Activated CD4-positive, alpha-beta T cell treated with anti-CD3 and anti-CD28 coated beads, Interleukin-2, amount 10 ng/mL, durations not matched to agents 7 days and 5 days (primary cell): ENCODE measurements around the gene DMPK. TPM values are rescaled to one million over a fixed set of nuclear protein-coding genes. Genes with fewer than 3 reads are reported as not detected.
A peak's percentile ranks its signal among the peaks of the same experiment; 100 is the strongest.
"Not testable (repeated sequence)": the region's sequence is repeated elsewhere in the genome, so short reads cannot be mapped to it uniquely, and the experiment has no call there.

Source experiments
- CTCF ChIA-PET: fragments of 350-600 bp; sonication (Branson Sonifier 250); formaldehyde crosslinking; loops from one replicate; lab custom pipeline; 2021; ENCODE audit warnings: antibody characterized with exemption; lab: Charles Lee
- POLR2A ChIA-PET: fragments of 350-600 bp; sonication (Branson Sonifier 250); formaldehyde crosslinking; loops from one replicate; lab custom pipeline; 2021; ENCODE audit warnings: antibody characterized with exemption; lab: Charles Lee
- DNase-seq: peaks from one replicate; pipeline ENCODE4 v3.0.0-alpha.2; 2020
- H3K27ac Mint-ChIP-seq: one replicate; pipeline ENCODE4 v1.8.0; 2021; ENCODE audit warnings: mild to moderate bottlenecking, moderate library complexity, mixed read lengths
- H3K27me3 Mint-ChIP-seq: one replicate; pipeline ENCODE4 v1.8.0; 2021; ENCODE audit warnings: mixed read lengths
- H3K36me3 Mint-ChIP-seq: one replicate; pipeline ENCODE4 v1.8.0; 2021; ENCODE audit warnings: low read depth, mixed read lengths
- H3K4me1 Mint-ChIP-seq: one replicate; pipeline ENCODE4 v1.8.0; 2021; ENCODE audit warnings: mixed read lengths
- H3K4me3 Mint-ChIP-seq: one replicate; pipeline ENCODE4 v1.8.0; 2021; ENCODE audit warnings: mild to moderate bottlenecking, moderate library complexity, mixed read lengths
- H3K9me3 Mint-ChIP-seq: one replicate; pipeline ENCODE4 v1.8.0; 2021; ENCODE audit warnings: mixed read lengths
- total RNA-seq, 2 experiments: library from RNA; stranded (reverse); gene quantifications; one replicate each; pipeline ENCODE4 v1.2.3, GENCODE V29; 2021

Gene DMPK
- total RNA-seq, 2 experiments from 2014 or later = 24.1 to 24.4 TPM

DNA sequence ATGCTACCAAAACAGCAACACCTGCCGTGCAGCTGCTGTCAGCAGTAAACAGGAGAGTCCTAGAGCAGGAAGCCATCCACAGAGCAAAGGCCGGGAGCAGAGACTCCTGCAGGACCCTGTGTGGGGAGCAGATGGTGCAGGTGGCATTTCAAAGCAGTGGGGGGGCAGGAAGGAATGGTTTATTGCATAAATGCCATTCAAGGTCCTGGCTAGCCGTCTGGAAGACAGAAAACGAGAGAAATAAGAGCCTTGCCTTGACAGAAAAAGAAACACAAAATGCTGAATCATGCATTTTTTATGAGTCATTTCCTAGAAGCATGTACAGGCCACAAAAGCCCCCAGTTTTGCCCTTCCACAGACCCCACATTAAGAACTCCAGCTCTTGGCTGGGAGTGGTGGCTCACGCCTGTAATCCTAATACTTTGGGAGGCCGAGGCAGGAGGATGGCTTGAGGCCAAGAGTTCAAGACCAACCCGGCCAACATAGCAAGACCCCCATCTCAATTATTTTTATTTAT lies 27.4 kb upstream of the DMPK start:
- Mint-ChIP-seq H3K36me3 (no peaks in the 10 kb centered on the region), H3K27me3 (peaks cover 7% of the 10 kb centered on the region), H3K4me1 (peaks cover 11% of the 10 kb centered on the region), H3K27ac (no peak overlapping the region), H3K9me3 (no peaks in the 10 kb centered on the region), H3K4me3 (no peak overlapping the region)
- no peak for DNase-seq
- CTCF ChIA-PET = interaction anchor here (1.2 to 2.4 kb wide), 3 partner anchors 11 to 41 kb away, joined by 3 to 11 read pairs (median 3); partner anchors contain the start of gene SIX5
- POLR2A ChIA-PET = no interaction called here

DNA sequence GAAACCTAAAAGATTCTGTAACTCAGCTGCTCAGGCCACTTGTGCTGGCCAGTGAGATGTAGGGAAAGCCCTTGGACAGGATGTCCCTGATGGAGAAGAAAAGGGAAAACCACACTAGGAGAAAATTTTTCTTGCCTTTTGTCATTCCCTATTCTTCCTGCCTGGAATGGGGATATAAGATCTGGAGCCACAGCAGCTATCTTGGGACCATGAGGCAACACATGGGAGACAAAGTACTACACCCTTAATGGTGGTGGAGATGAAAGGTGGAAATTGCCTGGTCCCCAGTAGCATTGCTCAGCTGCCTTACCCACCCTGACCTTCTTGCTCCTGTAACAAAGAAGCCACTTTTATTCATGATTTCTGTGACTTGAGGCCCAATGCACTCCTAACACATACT lies 23.4 kb upstream of the DMPK start:
- H3K27me3 Mint-ChIP-seq = peaks cover 16% of the 10 kb centered on the region
- H3K4me3 Mint-ChIP-seq = no peak overlapping the region
- CTCF ChIA-PET = interaction anchor here (0.9 to 3.8 kb wide), 3 partner anchors 11 to 36 kb away, joined by 5 to 25 read pairs (median 6); partner anchors contain the start of genes DMWD and SIX5
- no peaks in the 10 kb centered on the region for H3K36me3 Mint-ChIP-seq
- DNase-seq = no peak
- H3K9me3 Mint-ChIP-seq = no peaks in the 10 kb centered on the region
- POLR2A ChIA-PET = no interaction called here
- peaks cover 11% of the 10 kb centered on the region for H3K4me1 Mint-ChIP-seq
- H3K27ac Mint-ChIP-seq = no peak overlapping the region

DNA sequence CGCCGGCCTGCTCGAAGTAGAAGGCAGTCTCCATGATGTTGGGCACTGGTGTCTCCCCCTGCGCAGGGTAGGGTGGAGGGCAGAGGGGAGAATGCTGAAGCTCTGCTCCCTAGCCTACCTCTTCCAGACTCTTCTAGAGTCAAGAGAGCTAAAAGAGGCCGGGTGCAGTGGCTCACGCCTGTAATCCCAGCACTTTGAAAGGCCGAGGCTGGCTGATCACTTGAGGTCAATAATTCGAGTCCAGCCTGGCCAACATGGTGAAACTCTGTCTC lies 22.6 kb upstream of the DMPK start:
- Mint-ChIP-seq H3K9me3 (no peaks in the 10 kb centered on the region), H3K27ac (no peak overlapping the region), H3K4me1 (peaks cover 6% of the 10 kb centered on the region), H3K27me3 (peaks cover 23% of the 10 kb centered on the region), H3K36me3 (no peaks in the 10 kb centered on the region), H3K4me3 (no peak overlapping the region)
- ChIA-PET POLR2A (no interaction called here), CTCF (interaction anchor here (0.9 to 3.8 kb wide), 3 partner anchors 12 to 35 kb away, joined by 5 to 25 read pairs (median 6); partner anchors contain the start of genes DMWD and SIX5)
- no peak for DNase-seq

DNA sequence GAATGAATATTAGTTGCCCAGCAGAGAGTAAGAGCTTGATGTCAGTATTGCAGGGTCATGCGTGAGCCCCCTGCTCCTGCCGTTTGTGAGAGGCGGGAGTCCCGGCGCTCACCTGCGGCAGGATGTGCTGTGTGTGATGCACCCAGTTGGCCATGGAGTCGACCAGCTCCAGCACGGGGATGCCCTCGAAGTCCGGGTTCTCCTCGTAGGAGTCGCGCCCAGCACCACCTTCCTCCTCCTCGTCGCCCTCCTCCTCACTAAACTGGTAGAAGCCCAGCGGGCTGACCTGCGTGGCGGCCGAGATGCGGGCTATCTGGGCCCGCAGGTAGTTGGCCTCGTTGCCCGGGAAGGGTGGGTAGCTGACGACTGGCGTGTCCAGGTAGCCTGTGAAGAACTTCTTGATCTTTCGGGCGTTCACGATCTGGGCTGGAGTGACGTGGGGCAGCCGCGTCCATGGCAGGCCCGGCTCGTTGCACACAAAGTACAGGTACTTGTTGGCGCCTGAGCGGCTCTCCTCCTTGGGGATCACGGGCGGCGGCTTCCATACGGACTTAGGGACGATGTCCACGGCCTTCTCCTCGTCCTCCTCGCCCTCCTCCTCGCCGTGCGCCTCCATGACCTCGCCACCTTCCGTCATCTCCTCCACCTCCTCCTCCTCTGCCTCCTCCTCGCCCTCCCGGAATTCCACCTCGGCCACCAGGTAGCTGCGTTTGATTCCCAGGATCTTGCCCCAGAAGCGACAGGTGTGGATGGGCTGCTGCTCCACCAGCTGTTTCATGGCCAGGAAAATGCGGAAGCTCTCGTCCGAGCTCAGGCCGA lies 22.1 kb upstream of the DMPK start:
- DNase-seq = no peak
- no peaks in the 10 kb centered on the region for H3K36me3 Mint-ChIP-seq
- peaks cover 25% of the 10 kb centered on the region for H3K27me3 Mint-ChIP-seq
- no peak overlapping the region for H3K4me3 Mint-ChIP-seq
- peaks cover 1% of the 10 kb centered on the region for H3K4me1 Mint-ChIP-seq
- CTCF ChIA-PET = interaction anchor here (0.9 to 3.8 kb wide), 4 partner anchors 11 to 35 kb away, joined by 5 to 25 read pairs (median 11); partner anchors contain the start of genes DMWD and SIX5
- no peak overlapping the region for H3K27ac Mint-ChIP-seq
- no peaks in the 10 kb centered on the region for H3K9me3 Mint-ChIP-seq
- POLR2A ChIA-PET = no interaction called here

DNA sequence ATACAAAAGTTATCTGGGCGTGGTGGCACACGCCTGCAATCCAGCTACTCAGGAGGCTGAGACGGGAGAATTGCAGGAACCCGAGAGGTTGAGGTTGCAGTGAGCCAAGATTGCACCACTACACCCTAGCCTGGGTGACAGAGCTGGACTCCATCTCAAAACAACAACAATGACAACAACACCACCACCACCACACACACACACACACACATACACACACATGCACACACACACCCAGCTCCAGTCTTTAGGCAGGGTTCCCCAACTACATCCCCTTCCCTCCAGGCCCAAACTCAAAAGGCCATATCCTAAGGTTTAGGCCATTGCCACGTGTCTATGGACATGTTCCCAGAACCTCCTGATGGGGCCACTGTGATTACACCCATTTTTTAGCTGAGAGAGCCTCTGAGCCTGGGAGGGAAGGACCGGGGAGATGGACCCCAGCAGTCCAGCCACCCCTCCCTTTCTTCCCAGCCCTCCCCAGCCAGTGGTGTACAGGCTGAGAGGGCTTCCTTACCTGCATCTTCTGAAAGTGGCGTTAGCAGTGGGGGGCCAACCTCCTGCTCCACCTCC lies 19.4 kb upstream of the DMPK start:
- Mint-ChIP-seq H3K4me3 (no peak overlapping the region), H3K36me3 (no peaks in the 10 kb centered on the region), H3K9me3 (no peaks in the 10 kb centered on the region), H3K4me1 (peaks cover 6% of the 10 kb centered on the region), H3K27me3 (peaks cover 37% of the 10 kb centered on the region), H3K27ac (no peak overlapping the region)
- ChIA-PET CTCF (interaction anchor here (0.8 to 5.1 kb wide), 5 partner anchors 15 to 32 kb away, joined by 3 to 45 read pairs (median 5); partner anchors contain the start of gene SIX5), POLR2A (no interaction called here)
- no peak for DNase-seq

DNA sequence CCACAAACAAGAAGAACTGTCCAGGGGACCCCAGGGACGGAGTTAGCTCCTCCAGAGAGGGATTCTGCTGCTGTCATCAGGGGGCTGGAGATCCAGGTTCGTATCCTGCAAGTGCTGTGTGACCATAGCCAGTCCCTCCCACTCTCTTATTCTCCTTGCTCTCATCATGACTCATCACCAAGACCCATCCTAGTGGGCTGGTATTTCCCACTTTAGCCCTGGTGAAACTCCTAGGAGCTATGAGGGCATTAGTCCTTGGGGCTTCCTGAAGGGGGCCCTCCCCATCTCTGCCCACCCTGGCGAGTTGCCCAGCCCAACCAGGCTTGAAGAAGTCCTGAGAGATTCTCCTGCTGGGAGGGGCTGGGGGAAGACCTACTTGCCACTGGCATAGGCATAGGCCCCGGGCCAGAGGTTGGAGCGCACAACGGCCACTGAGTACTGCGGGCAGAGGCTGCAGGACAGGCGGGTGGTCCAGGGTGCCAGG lies 17.8 kb upstream of the DMPK start:
- CTCF ChIA-PET = interaction anchor here (0.6 to 5.1 kb wide), 10 partner anchors 9 to 65 kb away, joined by 3 to 45 read pairs (median 6); partner anchors contain the start of gene SIX5
- no peak for DNase-seq
- Mint-ChIP-seq H3K27ac (no peak overlapping the region), H3K4me3 (no peak overlapping the region), H3K36me3 (no peaks in the 10 kb centered on the region), H3K27me3 (peaks cover 44% of the 10 kb centered on the region), H3K9me3 (no peaks in the 10 kb centered on the region), H3K4me1 (peaks cover 6% of the 10 kb centered on the region)
- POLR2A ChIA-PET = interaction anchor here (0.7 kb wide), 1 partner anchor 79 kb away, joined by 3 read pairs; no protein-coding TSS in a partner anchor

DNA sequence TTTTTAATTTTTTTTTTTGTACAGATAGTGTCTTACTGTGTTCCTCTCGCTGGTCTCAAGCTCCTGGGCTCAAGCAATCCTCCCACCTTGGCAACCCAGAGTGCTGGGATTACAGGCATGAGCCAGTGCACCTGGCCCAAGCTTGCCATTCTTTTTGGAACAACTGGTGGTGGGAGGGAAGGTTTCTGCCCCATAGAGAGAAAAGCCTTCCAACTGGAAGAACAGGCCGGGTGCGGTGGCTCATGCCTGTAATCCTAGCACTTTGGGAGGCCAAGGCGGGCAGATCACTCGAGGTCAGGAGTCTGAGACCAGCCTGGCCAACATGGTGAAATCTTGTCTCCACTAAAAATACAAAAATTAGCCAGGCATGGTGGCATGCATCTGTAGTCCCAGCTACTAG lies 17.3 kb upstream of the DMPK start:
- DNase-seq, H3K36me3 Mint-ChIP-seq, H3K4me3 Mint-ChIP-seq, H3K4me1 Mint-ChIP-seq, H3K27ac Mint-ChIP-seq, H3K9me3 Mint-ChIP-seq: not testable (repeated sequence)
- peaks cover 49% of the 10 kb centered on the region for H3K27me3 Mint-ChIP-seq
- CTCF ChIA-PET = interaction anchor here (0.8 to 5.1 kb wide), 12 partner anchors 9 to 65 kb away, joined by 3 to 45 read pairs (median 4); partner anchors contain the start of genes SIX5 and SYMPK
- POLR2A ChIA-PET = interaction anchor here (0.7 to 1.1 kb wide), 2 partner anchors 31 to 78 kb away, joined by 3 to 4 read pairs; partner anchors contain the start of gene SIX5

DNA sequence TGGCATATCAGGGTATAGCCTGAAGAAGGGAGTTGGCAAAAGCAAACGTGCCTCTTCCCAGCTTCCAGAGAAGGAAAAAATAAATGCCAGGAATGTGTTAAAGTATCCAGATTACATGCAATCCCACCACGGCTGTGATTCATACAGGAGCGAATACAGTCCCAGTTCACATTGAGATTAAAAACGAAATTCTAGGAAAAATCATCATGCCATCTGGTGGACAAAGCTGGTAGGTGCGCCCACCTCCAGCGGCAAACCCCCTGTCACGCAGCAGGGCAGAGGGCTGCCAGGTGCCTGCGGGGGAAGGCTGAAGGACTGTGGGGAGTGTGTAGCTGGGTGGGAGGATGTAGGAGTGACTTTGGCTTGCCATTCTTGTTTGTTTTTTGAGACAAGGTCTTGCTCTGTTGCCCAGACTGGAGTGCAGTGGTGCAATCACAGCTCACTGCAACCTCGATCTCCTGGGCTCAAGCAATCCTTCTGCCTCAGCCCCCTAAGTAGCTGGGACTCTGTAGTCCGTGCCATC lies 16.8 kb upstream of the DMPK start:
- Mint-ChIP-seq H3K27me3 (peaks cover 50% of the 10 kb centered on the region), H3K4me3 (no peak overlapping the region), H3K4me1 (peaks cover 7% of the 10 kb centered on the region), H3K9me3 (no peaks in the 10 kb centered on the region), H3K36me3 (no peaks in the 10 kb centered on the region), H3K27ac (no peak overlapping the region)
- DNase-seq = peak; percentile 56
- ChIA-PET POLR2A (interaction anchor here (1.1 kb wide), 1 partner anchor 30 kb away, joined by 4 read pairs; the partner anchor contains the start of gene SIX5), CTCF (interaction anchor here (0.8 to 5.1 kb wide), 12 partner anchors 10 to 466 kb away, joined by 3 to 45 read pairs (median 4); partner anchors contain the start of genes SIX5 and SYMPK)

DNA sequence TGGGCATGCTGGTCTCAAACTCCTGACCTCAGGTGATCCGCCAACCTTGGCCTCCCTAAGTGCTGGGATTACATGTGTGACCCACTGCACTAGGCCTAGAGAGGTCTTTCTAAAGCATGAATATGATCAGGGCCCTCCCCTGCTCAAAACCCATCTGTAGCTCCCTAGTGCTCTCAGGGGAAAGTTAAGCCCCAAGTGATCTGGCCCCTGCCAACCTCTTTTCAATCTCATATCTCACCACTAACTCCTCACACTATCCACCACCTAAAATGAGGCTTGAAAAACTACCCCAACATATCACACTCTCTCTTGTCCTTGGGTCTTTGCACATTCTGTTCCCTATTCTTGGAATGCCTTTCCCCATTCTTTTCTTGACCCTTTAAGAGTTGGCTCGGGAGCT lies 12.3 kb upstream of the DMPK start:
- CTCF ChIA-PET = interaction anchor here (0.6 to 1.4 kb wide), 4 partner anchors 16 to 27 kb away, joined by 3 to 6 read pairs (median 4); partner anchors contain the start of gene SIX5
- peaks cover 44% of the 10 kb centered on the region for H3K27me3 Mint-ChIP-seq
- H3K9me3 Mint-ChIP-seq = no peaks in the 10 kb centered on the region
- POLR2A ChIA-PET = no interaction called here
- no peak overlapping the region for H3K4me3 Mint-ChIP-seq
- H3K36me3 Mint-ChIP-seq = peaks cover 7% of the 10 kb centered on the region
- no peak overlapping the region for H3K27ac Mint-ChIP-seq
- no peak for DNase-seq
- H3K4me1 Mint-ChIP-seq = peaks cover 36% of the 10 kb centered on the region

DNA sequence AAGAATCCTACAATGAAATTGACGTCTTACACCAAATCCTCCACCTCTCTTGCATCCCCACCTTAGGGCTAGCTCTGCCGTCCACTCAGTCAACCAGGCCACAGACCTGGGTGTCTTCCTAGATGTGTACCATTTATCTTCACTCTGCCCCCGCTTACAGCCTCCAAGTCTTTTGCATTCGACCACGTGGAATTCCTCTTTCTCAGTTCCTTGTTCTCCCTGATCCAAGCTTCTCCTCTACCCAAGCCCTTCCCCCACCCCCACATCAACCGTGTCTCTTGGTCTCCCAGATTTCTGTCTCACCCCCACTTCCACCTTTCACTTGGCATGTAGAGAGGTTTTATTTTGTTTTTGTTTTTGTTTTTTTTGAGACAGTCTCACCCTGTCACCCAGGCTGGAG lies 11.6 kb upstream of the DMPK start:
- Mint-ChIP-seq H3K4me3 (peak overlapping the region; percentile 9), H3K9me3 (no peaks in the 10 kb centered on the region), H3K27me3 (peaks cover 44% of the 10 kb centered on the region), H3K36me3 (peaks cover 15% of the 10 kb centered on the region), H3K27ac (no peak overlapping the region), H3K4me1 (peaks cover 33% of the 10 kb centered on the region)
- ChIA-PET CTCF (interaction anchor here (0.7 to 5.1 kb wide), 3 partner anchors 15 to 57 kb away, joined by 4 to 34 read pairs (median 5); partner anchors contain the start of gene SIX5), POLR2A (no interaction called here)
- no peak for DNase-seq

DNA sequence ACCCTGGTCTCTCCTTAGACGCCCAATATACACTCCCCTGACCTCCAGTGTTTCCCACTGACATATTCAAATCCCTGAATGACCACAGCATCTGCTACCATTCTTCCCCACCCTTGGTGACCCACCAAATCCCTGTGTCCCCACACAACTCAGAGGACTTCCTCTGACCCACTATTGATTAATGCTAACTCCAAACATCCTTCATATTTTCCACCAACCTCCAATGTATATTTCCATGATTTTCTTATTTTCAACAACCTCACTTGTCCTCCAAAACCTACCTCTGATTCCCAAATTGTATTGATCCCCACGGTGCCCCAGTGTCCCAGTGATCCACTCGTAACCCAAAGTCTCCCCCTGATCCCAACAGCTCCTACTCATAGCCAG lies 10.9 kb upstream of the DMPK start:
- Mint-ChIP-seq H3K27ac (peak overlapping the region; percentile 14), H3K9me3 (no peaks in the 10 kb centered on the region), H3K27me3 (peaks cover 46% of the 10 kb centered on the region), H3K4me3 (peak overlapping the region; percentile 67), H3K36me3 (peaks cover 19% of the 10 kb centered on the region), H3K4me1 (peaks cover 30% of the 10 kb centered on the region)
- no peak for DNase-seq
- ChIA-PET POLR2A (interaction anchor here (0.6 to 0.7 kb wide), 2 partner anchors 24 to 1157 kb away, joined by 3 read pairs; partner anchors contain the start of gene SIX5), CTCF (interaction anchor here (0.6 to 5.1 kb wide), 10 partner anchors 12 to 353 kb away, joined by 3 to 34 read pairs (median 4); partner anchors contain the start of gene SIX5)
